ENCODE results near the gene ZC3H11A.

- no peak for TF ChIP-seq CTCF (IDR thresholded peaks at IDR 0.05)
- TF ChIP-seq POLR2A (IDR thresholded peaks at IDR 0.05) = no peak
Observed at GRCh38 chr1:203807196-203807595, 11.8 kb downstream of the ZC3H11A start.
